CD4-positive, alpha-beta T cell treated with Interleukin-2 at 100 ng/mL for 4 hours (primary cell): ENCODE results near the gene TNFRSF14.
"Not testable (repeated sequence)": the region's sequence is repeated elsewhere in the genome, so short reads cannot be mapped to it uniquely, and the experiment has no call there.

Experiments used
- DNase-seq: peaks from one replicate; pipeline ENCODE4 v3.0.0-alpha.2; 2020; ENCODE audit warnings: low spot score

Gene TNFRSF14

DNA sequence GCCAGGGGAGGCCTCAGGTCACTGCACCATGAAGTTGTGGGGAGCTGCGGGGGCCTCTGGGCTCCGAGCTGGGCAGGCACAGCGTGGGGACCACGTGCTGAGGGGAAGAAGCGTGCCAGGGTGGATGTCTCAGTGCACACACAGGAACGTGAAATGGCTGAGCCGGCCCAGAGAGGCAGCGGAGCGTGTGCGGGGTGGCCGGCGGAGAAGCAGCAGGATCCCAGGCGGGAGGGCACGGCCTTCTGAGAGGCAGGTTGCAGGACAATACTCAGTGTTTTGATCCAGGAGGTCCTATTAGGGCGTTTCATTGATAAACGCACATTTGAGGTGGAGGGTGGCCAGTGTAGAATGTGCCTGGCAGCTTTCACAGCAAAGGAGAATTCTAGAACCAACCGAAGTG is 12.9 kb downstream of the TNFRSF14 start:
- DNase-seq: no peak

DNA sequence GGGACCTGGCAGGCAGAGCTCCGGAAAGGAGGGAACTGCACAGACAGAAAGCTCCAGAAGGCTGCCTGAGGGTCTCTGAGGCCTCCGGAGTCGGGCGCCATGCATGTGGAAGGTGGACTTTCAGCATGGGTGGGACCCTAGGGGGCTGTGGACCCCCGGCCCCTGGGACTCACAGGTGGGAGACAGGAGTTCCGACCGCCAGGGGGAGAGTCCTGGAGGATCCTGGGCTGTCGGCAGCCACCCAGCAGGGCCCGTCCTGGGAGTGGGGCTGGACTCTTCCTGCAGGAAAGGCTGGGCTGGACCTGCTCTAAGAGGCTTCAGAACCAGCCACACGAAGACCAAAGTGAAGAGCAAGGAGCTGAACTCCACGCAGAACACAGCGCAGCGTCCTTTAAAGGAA is 13.5 kb downstream of the TNFRSF14 start:
- DNase-seq: not testable (repeated sequence)

DNA sequence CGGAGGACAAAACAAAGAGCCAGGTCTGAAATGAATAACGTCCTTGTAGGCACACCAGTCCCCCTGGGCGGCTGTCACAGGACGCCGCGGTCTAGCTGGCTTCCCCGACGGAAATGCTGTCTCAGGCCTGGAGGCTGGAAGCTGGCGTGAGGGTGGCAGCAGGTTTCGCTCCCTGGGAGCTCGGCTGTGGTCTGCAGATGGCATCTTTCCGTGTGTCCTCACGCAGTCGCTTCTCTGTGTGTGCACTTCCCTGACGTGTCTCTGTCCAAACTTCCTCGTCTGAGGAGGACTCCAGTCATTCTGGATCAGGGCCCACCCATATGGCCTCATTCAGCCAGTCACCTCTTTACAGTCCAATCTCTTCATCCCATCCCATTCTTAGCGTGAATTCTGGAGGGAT is 14.2 kb downstream of the TNFRSF14 start:
- DNase-seq: no peak

DNA sequence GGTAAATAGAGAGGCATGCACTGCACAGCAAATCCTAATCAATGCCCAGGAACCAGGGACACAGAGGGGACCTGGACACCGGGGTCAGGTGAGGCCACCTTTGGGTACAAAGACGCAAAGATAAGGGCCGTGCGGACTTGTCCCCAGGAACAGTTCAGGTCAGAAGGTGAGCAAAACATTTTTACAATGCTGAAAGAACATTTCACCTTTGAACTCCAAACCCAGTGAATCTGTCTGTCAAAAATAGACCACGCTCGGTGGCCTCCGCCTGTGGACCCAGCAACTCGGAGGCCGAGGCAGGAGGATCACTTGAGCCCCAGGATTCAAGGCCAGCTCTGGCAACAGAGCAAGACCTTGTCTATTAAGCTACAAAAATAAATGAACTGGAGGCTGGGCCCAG is 15.2 kb downstream of the TNFRSF14 start:
- DNase-seq: no peak

DNA sequence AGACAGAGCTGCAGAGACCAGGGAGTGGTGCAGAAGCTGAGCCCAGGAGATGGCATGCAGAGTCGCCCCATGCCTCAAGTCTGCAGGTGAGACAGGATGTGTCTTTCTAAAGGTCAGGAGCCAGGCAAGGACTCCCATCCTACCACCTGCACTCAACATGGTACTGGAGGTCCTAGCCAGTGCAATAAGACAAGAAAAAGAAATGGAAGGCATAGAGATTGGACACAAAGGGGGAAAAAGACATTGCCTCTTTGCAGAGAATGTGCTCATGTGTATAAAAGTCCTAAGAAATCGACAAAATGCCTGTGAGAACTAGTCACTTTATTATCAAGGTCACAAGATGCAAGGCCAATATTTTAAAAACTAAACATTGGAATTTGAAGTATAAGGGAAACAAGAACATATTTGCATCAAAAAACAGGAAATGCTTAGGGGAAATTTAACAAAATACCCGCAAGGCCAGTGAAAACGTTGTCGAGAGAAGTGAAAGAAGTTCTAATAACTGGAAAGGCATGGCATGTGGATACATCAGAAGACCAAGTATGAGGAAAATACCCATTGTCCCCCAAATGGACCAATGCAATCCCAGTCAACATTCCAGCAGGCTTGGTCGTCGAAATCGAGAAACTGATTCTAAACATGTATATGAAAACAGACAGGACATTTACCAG is 17.2 kb downstream of the TNFRSF14 start:
- DNase-seq: no peak

DNA sequence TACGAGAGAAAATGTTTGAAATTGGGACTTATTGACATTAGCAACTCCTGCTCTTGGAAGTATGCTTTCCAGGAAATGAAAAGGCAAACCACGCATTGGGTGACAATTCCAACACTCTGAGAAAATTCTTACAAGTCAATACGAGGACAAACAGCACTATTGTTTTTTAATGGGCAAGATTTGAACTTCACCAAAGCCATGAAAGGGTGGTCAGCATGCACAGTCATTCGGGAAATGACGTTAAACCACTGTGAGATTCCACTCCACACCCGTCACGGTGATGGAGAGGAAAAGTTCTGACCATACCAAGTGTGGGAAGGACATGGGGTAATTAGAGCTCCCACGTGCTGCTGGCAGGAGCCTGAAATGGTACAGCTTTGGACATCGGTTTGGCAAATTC is 18.2 kb downstream of the TNFRSF14 start:
- no peak for DNase-seq

DNA sequence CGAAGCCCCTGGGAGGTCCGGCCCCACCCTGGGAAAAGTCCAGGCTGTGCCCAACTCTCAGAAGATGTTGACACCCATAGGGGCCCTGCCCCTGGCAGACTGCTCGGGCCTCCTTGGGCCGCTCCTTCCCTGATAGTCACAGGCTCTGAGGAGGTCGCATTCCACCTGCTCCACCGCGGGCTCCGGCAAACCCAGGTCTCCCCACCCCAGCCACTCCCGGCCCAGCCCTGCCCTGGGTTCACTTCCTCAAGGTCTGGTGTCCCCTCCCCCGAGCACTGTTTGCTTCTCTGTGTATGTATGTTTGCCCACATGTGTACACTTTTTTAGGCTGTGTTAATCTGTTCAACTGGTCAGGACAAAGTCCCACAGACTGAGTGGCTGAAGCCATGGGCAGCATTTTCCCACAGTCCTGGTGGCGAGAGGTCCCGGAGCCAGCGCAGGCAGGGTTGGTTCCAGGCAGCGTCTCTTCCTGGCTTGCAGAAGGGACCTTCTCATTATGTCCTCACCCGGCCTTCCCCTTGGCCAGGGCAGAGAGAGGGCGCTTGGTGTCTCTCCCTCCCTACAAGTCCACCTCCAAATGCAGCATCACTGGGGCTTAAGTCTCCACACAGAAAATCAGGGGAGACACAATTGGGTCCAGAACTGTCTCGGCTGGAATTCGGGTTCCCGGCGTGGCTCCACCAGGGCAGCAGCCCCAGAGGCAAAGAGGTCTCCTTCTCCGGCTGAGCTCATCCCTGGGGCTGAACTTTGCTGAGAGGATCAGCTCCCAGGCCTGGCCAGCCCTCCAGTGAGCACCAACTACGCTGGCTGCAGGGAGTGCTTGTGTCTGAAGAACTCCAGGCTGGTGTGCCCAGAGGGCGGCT is 19.9 kb downstream of the TNFRSF14 start:
- DNase-seq: no peak

DNA sequence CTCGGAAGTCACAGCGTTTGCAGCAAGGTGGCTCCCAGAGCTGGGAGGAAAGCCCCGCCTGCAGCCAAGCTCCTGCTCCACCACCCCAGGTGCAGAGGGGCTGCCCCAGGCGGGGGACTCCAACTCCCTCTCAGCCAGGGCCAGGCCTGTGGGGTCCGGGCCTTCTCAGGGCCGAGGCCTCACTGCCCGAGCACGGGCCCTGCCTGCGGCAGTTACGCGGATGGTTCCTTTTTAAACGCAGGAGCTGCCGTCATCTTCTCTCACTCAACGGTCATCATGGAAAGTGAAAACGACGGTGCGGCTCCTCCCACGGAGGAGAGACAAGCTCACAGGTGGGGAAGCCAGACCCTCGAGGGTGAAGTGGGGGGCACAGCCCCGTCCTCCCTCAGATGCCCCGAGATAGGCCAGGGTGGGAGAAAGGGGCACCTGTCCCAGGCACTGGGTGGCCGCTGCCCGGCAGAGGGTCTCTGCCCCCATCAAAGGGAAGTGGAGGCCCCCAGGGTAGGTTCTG is 21.4 kb downstream of the TNFRSF14 start:
- DNase-seq: peak; percentile 39

DNA sequence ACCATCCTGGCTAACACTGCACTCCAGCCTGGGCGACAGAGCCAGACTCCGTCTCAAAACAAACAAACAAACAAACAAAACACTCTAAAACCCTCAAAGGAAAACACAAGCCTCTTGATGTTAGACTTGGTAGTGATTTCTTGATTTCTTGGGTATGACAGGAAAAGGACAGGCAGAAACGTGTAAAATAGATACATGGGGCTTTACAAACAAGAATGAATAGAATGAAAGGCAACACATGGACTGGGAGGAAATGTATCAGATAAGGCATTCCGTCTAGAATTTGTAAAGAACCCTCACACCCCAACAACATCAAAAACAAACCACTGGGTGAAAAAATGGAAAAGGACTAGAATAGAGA is 22.6 kb downstream of the TNFRSF14 start:
- no peak for DNase-seq

DNA sequence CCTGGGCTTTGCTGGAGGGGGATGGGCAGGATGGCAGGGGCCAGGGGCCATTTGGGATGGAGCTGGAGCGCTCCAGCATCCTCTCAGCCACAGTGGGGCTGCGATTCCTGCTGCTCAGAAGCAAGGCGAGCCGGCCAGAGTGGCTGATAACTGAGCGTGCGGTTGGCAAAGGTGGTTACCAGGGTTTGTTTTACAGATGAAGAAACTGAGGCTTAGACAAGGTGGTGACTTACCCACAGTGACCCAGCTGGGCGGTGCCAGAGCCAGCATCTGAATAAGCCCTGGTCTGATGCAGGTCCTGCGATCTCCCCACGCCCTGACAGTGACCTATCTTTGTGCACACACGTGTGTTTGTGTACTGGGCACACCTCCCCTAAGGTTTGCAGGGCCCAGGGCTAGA is 24.5 kb downstream of the TNFRSF14 start:
- DNase-seq: no peak

DNA sequence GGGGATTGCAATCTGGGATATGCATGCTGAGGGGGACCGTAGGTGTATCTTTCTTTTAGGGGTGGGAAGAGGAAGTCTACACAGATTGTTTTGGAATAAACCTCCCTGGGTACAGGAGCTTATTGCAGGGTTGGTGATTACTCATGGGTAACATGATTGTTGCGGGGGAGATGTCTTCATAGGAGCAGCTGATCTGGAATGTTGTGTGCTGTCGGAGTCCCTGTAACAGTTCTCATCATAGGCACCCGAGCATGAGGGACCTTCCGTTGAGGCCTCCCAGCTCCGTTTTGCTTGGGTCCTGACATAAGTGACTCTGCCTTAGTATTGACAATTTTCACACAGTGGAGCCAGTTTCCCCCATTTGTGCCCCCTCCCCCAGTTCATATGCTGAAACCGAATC is 26.2 kb downstream of the TNFRSF14 start:
- DNase-seq: no peak

DNA sequence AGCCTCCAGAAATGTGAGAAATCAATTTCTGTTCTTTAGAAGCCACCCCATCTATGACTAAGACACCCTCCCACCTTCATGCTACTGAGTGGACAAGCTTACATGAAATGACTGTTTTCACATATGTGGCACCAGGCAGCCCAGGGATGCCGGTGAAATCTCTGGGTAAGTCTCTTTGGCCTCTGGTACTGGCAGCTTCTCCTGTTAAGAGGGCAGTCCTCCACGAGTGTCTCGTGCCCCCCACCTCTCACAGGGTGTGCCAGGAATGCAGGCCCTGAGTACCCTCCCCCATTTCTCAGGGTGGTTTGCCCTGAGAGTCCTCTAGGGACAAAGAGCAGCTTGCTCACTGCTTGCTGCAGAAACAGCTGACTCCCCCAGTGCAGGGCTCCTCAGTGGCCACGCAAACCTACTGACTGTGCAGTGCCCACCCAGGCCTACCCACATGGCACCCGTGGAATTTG is 27.2 kb downstream of the TNFRSF14 start:
- DNase-seq: no peak

DNA sequence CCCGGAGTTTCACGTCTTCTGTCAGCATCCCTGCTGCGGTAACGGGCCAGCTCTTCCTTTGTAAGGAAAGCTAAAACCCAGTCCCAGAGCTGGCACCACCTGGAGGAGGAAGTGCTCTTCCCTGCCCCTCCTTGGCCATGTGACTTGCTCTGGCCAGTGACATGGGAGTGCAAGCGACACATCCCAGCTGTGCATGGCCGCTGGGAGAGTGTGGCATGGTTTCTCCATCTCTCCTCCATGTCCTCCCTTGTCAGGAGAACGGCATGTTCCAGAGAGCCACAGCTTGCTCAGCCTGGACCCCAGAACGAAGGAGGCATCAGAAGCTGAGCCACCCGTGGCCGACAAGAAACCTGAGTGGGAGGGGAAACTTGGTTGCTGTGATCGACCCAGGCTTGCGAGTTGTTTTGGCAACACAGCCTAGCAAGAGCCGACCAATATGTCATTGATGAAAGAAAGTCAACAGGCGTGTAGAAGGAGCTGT is 27.7 kb downstream of the TNFRSF14 start:
- DNase-seq: peak; percentile 65

DNA sequence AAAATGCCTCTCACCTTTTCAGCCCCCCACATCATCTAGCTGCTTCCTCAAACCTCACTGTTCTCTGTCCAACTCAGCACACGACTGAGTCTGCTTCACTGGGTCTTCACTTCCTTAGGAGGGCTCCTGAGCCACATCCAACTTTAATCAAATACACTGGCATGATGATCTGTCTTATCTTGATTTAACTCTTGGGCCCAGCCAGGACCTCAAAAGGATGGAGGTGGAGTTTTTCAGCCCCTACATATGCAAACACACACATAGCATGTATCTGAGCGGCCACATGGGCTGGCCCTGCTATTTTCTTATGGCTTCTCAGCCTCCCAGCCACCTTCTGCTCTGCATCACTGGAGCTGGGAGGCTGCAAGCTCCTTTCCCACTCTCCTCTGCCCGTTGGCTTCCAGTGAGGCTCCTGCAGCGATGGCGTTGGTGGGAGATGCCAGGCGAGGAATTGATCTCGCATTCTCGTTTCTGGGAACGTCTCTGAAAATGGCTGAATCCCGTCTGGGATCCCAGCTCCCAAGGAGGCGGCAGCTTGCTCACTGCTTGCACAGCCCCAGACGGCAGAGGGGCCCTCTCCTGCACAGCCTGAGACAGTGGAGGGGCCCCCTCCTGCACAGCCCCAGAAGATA is 28.6 kb downstream of the TNFRSF14 start:
- no peak for DNase-seq

DNA sequence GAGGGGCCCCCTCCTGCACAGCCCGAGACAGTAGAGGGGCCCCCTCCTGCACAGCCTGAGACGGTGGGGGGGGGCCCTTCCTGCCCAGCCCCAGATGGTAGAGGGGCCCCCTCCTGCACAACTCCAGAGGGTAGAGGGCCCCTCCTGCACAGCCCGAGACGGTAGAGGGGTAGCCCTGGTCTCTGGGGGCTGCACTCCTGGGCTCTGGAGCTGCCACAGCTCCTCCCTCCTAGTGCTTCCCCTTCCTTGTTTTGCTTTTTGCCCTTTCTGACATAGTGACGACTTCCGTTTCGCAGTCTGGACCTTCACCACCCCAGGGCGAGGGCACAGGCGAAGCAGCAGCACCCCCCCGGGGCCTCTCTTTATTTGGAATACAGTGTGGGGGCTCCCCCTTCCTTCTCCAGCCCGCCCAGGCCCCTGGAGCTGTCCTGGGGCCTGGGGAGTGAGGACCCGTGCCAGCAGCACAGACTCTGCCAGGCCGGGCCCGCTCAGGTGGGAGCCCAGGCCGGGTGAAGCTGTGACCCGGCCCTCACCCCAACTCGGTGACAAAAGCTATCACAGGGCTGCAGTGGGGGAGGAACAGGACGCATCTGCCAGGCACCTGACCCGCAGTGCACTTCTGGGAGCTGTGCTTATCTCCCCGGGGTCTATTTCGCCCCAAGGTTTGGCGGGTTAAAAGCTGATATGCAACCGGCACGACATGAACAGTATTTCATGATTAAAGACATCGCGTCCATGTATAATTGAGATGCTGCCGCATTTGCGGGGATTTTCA is 29.3 kb downstream of the TNFRSF14 start:
- peak; percentile 74 for DNase-seq

DNA sequence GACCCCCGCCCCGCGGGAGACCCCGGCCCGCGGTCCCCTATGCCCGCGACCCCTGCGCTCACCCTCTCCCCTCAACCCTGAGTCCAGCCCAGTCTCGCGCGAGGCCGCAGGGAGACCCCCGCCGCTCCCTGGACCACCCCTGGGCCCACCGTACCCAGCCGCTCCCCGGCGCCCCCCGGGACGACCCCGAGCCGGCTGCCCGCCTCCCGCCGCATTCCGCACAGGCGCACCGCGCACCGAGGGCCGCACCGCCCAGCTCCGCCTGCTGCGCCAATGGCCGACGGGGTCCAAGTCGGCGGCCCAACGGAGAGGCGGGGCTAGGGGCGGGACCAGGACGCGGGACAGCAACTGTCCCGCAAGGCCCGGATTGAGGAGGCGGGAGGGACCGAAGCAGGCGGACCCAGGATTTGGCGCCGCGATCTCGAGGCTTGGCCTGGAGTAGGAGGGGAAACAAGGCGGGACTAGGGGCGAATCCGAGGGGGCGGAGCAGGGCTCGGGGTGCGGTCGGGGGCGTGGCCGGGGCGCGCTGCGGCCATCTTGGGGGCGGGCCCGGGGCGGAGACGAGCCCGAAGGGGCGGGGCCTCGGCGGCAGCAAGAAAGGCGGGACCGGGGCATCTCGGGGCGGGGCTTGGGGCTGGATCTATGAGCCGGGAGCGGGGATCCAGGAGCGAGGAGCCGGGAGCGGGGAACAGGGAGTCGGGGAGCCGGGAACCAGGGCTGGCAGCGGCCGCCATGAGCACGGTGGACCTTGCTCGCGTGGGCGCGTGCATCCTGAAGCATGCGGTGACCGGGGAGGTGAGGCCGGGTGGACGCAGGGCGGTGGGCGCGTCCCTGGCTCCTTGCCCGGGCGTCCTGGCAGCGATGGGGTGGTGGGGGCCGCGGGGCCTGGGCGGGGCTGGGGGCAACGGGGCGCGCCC is 30.2 kb downstream of the TNFRSF14 start, which contains the start of gene PRXL2B:
Gene PRXL2B (plus strand): TSS at position 624 of the 917 bp plus-strand sequence. CDS start 109 bp downstream, at position 733.
- peak; percentile 96 for DNase-seq

DNA sequence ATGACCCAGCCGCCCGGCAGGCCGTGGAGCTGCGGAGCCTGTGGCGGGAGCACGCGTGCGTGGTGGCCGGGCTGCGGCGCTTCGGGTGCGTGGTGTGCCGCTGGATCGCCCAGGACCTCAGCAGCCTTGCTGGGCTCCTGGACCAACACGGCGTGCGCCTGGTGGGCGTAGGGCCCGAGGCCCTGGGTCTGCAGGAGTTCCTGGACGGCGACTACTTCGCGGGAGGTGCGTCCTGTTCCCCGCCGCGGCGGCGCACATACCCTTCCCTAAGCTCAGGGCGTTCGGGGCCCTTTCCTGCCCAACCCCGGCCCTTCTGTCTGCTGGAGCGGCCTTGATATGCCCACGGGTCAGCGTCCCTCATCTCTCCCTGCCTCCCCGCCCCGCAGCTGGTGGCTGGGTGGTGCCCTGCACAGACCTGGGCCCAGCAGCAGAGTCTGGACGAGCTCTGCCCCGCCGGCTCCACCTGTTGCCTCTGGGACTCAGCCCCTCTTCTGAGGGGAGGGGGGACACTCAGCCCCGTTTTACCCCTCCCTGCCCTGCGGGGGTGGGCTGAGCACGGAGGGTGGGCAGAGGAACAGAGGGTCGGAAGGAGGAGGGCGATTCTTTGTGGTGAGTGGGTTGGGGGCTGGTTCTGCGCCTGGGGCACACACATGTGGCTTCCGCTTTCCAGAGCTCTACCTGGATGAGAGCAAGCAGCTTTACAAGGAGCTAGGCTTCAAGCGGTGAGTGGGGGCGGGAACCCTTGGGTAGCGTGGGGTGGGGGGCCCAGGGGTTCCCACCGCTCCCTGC is 31.1 kb downstream of the TNFRSF14 start:
- DNase-seq: no peak

DNA sequence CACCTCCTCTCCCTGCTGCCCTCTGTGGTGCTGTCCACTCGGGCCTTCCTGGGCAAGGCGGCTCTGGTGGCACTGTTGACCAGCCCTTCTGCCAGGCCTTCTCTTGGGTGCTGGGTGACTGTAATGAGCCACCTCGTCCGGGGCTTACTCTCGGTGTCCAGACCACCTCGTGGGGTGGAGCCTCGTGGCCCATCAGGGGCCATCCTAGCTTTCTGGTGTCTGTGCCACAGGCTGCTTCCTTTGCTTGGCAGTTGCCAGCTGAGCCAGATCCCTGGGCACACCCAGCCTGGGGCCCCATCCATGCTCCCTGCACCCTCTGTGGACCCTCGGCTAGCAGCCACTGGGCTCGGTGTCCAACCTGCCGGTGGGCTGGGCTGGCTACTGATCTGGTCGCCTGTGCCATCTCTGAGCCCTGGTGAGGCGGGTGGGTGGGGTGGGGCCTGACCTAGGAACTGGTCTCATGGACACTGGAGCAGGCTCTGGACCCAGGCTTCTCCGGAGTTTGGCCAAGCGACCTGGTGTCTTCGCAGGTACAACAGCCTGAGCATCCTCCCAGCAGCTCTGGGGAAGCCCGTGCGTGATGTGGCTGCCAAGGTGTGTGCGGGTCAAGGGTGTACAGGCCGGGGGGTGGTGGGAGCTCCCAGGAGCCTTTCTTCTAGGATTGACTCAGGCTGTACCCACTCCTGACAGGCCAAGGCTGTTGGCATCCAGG is 31.8 kb downstream of the TNFRSF14 start:
- DNase-seq: no peak
